Measurements from ENCODE around the gene SEPTIN1. TPM values are rescaled to one million over a fixed set of nuclear protein-coding genes. Genes with fewer than 3 reads are reported as not detected.

The SEPTIN1 gene
- total RNA-seq, 1 donor from 2014 or later: 162 TPM

GRCh38 chr16:30366511-30366910, 15.8 kb downstream of the SEPTIN1 start:
- Mint-ChIP-seq H3K36me3 (ENCODE audit: low read depth) (peaks cover 49% of the 10 kb centered on the region), H3K27me3 (peaks cover 4% of the 10 kb centered on the region), H3K4me1 (peaks cover 50% of the 10 kb centered on the region), H3K27ac (peak overlapping the region; percentile 46), H3K9me3 (no peaks in the 10 kb centered on the region), H3K4me3 (peak overlapping the region; percentile 90)
- intact Hi-C loops (cut with micrococcal nuclease): no loop called here
- no peak for DNase-seq

- no peak for DNase-seq
- Mint-ChIP-seq H3K36me3 (ENCODE audit: low read depth) (peaks cover 54% of the 10 kb centered on the region), H3K27ac (peak overlapping the region; percentile 41), H3K9me3 (no peaks in the 10 kb centered on the region), H3K27me3 (no peaks in the 10 kb centered on the region), H3K4me3 (no peak overlapping the region), H3K4me1 (peaks cover 40% of the 10 kb centered on the region)
- intact Hi-C loops (cut with micrococcal nuclease): no loop called here
Measured at GRCh38 chr16:30365200-30365599, 17.2 kb downstream of the SEPTIN1 start.

- no peak for DNase-seq
- Mint-ChIP-seq H3K4me1 (peaks cover 26% of the 10 kb centered on the region), H3K27me3 (no peaks in the 10 kb centered on the region), H3K9me3 (no peaks in the 10 kb centered on the region), H3K27ac (peak overlapping the region; percentile 72), H3K36me3 (ENCODE audit: low read depth) (peaks cover 53% of the 10 kb centered on the region), H3K4me3 (no peak overlapping the region)
- intact Hi-C loops (cut with micrococcal nuclease): no loop called here
Measured at GRCh38 chr16:30361180-30361579, 21.2 kb downstream of the SEPTIN1 start.

- DNase-seq: no peak
- Mint-ChIP-seq H3K27me3 (no peaks in the 10 kb centered on the region), H3K36me3 (ENCODE audit: low read depth) (peaks cover 50% of the 10 kb centered on the region), H3K4me3 (no peak overlapping the region), H3K27ac (no peak overlapping the region), H3K4me1 (peaks cover 30% of the 10 kb centered on the region), H3K9me3 (no peaks in the 10 kb centered on the region)
- intact Hi-C loops (cut with micrococcal nuclease): no loop called here
Measured at GRCh38 chr16:30359871-30360170, 22.5 kb downstream of the SEPTIN1 start.

GRCh38 chr16:30358990-30359870, 23.1 kb downstream of the SEPTIN1 start:
- no peak overlapping the region for H3K4me3 Mint-ChIP-seq
- intact Hi-C loops (cut with micrococcal nuclease): no loop called here
- no peaks in the 10 kb centered on the region for H3K9me3 Mint-ChIP-seq
- DNase-seq: peak; percentile 56
- no peaks in the 10 kb centered on the region for H3K27me3 Mint-ChIP-seq
- no peak overlapping the region for H3K27ac Mint-ChIP-seq
- H3K4me1 Mint-ChIP-seq: peaks cover 29% of the 10 kb centered on the region
- peaks cover 49% of the 10 kb centered on the region for H3K36me3 Mint-ChIP-seq (ENCODE audit: low read depth)

- H3K27me3 Mint-ChIP-seq: no peaks in the 10 kb centered on the region
- no peak overlapping the region for H3K27ac Mint-ChIP-seq
- intact Hi-C loops (cut with micrococcal nuclease): no loop called here
- H3K4me3 Mint-ChIP-seq: no peak overlapping the region
- H3K36me3 Mint-ChIP-seq (ENCODE audit: low read depth): peaks cover 50% of the 10 kb centered on the region
- DNase-seq: peak; percentile 57
- no peaks in the 10 kb centered on the region for H3K9me3 Mint-ChIP-seq
- H3K4me1 Mint-ChIP-seq: peaks cover 32% of the 10 kb centered on the region
Measured at GRCh38 chr16:30358577-30358936, 23.8 kb downstream of the SEPTIN1 start.

GRCh38 chr16:30357715-30358576, 24.4 kb downstream of the SEPTIN1 start:
- H3K9me3 Mint-ChIP-seq: no peaks in the 10 kb centered on the region
- peak; percentile 56 for DNase-seq
- H3K27me3 Mint-ChIP-seq: no peaks in the 10 kb centered on the region
- no peak overlapping the region for H3K27ac Mint-ChIP-seq
- H3K4me3 Mint-ChIP-seq: no peak overlapping the region
- peaks cover 30% of the 10 kb centered on the region for H3K4me1 Mint-ChIP-seq
- H3K36me3 Mint-ChIP-seq (ENCODE audit: low read depth): peaks cover 49% of the 10 kb centered on the region
- intact Hi-C loops (cut with micrococcal nuclease): no loop called here

GRCh38 chr16:30357085-30357714, 25.2 kb downstream of the SEPTIN1 start:
- H3K27me3 Mint-ChIP-seq: no peaks in the 10 kb centered on the region
- no peaks in the 10 kb centered on the region for H3K9me3 Mint-ChIP-seq
- H3K36me3 Mint-ChIP-seq (ENCODE audit: low read depth): peaks cover 51% of the 10 kb centered on the region
- H3K4me1 Mint-ChIP-seq: peaks cover 28% of the 10 kb centered on the region
- H3K27ac Mint-ChIP-seq: peak overlapping the region; percentile 78
- peak; percentile 57 for DNase-seq
- intact Hi-C loops (cut with micrococcal nuclease): no loop called here
- H3K4me3 Mint-ChIP-seq: peak overlapping the region; percentile 16

GRCh38 chr16:30356401-30357084, 25.8 kb downstream of the SEPTIN1 start:
- intact Hi-C loops (cut with micrococcal nuclease): no loop called here
- Mint-ChIP-seq H3K27ac (peak overlapping the region; percentile 89), H3K9me3 (no peaks in the 10 kb centered on the region), H3K4me1 (peaks cover 30% of the 10 kb centered on the region), H3K36me3 (ENCODE audit: low read depth) (peaks cover 53% of the 10 kb centered on the region), H3K27me3 (no peaks in the 10 kb centered on the region), H3K4me3 (peak overlapping the region; percentile 90)
- peak; percentile 70 for DNase-seq

- DNase-seq: peak; percentile 76
- Mint-ChIP-seq H3K36me3 (ENCODE audit: low read depth) (peaks cover 57% of the 10 kb centered on the region), H3K27me3 (no peaks in the 10 kb centered on the region), H3K9me3 (no peaks in the 10 kb centered on the region), H3K4me3 (peak overlapping the region; percentile 90), H3K4me1 (peaks cover 30% of the 10 kb centered on the region), H3K27ac (peak overlapping the region; percentile 89)
- intact Hi-C loops (cut with micrococcal nuclease): loop anchor here (1.0 to 2.0 kb wide), 2 partner anchors 14 to 21 kb away; partner anchors contain the start of gene TBC1D10B
Measured at GRCh38 chr16:30355954-30356308, 26.4 kb downstream of the SEPTIN1 start.

GRCh38 chr16:30355144-30355953, 27.0 kb downstream of the SEPTIN1 start, which contains the start of gene CD2BP2:
CD2BP2 (minus strand) TSS chr16:30355308; CDS start chr16:30354681, 627 bp downstream.
- H3K4me3 Mint-ChIP-seq: peak within 1 kb of the TSS; percentile 90
- intact Hi-C loops (cut with micrococcal nuclease): loop anchor here (1.0 to 2.0 kb wide), 2 partner anchors 15 to 21 kb away; partner anchors contain the start of gene TBC1D10B
- H3K27me3 Mint-ChIP-seq: no peaks in the 10 kb centered on the region
- H3K27ac Mint-ChIP-seq: peak within 1 kb of the TSS; percentile 89
- no peaks in the 10 kb centered on the region for H3K9me3 Mint-ChIP-seq
- H3K36me3 Mint-ChIP-seq (ENCODE audit: low read depth): peaks cover 57% of the 10 kb centered on the region
- peaks cover 36% of the 10 kb centered on the region for H3K4me1 Mint-ChIP-seq
- peak; percentile 97 for DNase-seq

GRCh38 chr16:30354423-30355143, 27.8 kb downstream of the SEPTIN1 start:
- H3K4me1 Mint-ChIP-seq: peaks cover 43% of the 10 kb centered on the region
- DNase-seq: no peak

More at GRCh38 chr16:30354423-30355143, 27.8 kb downstream of the SEPTIN1 start:
- H3K4me3 Mint-ChIP-seq: peak overlapping the region; percentile 90
- peaks cover 58% of the 10 kb centered on the region for H3K36me3 Mint-ChIP-seq (ENCODE audit: low read depth)
- H3K9me3 Mint-ChIP-seq: no peaks in the 10 kb centered on the region
- intact Hi-C loops (cut with micrococcal nuclease): loop anchor here (1.0 to 2.0 kb wide), 2 partner anchors 16 to 20 kb away; partner anchors contain the start of gene TBC1D10B
- H3K27me3 Mint-ChIP-seq: no peaks in the 10 kb centered on the region
- peak overlapping the region; percentile 89 for H3K27ac Mint-ChIP-seq

Data from activated CD4-positive, alpha-beta T cell treated with anti-CD3 and anti-CD28 coated beads, Interleukin-2, amount 10 ng/mL, durations not matched to agents 24 days and 14 days (primary cell).